Measurements from ENCODE around the gene FOXP4.

FOXP4 gene

GRCh38 chr6:41522780-41523548, 23.2 kb upstream of the FOXP4 start:
- no peak for DNase-seq (ENCODE audit: low spot score)

DNA sequence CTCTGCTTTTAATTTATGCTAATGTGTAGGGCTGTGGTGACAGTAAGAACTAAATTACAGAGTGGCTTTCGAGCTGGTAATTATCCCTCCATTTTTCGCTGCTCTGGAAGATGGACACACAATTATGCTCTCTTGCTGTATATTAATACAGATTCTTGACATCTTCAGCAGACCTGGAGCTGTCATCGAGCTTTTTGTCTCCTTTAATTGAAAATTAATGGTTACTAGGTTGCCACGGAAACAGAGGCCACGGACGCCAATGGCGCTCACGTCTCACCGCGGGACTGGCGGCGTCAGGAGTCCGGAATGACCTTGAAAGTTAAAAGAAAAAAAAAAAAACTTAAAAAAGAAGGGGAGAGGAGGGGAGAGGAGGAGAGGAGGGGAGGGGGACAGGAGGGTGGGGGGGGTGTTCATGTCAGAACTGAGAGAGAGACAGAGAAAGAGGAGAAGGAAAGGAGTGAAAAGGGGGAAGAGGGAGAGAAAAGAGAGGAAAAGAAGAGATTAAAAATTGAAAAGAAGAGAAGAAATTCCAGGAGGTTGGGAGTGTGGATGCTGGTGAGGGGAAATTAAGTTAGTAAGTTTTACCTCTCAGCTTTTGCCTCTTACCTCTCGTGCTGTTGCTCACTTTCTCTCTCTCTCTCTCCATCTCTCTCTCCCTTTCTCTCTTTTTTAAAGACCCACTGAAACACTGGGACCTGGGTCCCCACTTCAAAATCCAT, 22.1 kb upstream of the FOXP4 start:
- DNase-seq (ENCODE audit: low spot score) = no peak

DNA sequence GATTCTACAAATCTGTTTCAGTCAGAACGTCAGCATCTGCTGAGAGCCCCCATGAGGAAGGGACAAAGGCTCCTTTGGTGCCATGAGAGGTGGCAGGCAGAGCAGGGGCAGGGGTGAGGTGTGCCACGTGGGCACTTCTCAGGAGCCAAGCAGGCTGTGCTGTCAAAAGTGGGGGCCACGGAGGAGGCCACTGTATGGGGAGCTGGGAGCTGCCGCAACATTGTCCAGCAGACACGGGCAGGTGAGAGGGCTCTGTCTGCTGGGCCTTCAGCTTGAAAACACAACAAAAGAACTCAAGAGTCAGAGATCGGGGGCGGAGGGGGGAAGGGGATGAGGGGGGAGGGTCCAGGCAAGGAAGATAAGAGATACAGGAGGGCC, 21.6 kb upstream of the FOXP4 start:
- DNase-seq (ENCODE audit: low spot score) = no peak

DNA sequence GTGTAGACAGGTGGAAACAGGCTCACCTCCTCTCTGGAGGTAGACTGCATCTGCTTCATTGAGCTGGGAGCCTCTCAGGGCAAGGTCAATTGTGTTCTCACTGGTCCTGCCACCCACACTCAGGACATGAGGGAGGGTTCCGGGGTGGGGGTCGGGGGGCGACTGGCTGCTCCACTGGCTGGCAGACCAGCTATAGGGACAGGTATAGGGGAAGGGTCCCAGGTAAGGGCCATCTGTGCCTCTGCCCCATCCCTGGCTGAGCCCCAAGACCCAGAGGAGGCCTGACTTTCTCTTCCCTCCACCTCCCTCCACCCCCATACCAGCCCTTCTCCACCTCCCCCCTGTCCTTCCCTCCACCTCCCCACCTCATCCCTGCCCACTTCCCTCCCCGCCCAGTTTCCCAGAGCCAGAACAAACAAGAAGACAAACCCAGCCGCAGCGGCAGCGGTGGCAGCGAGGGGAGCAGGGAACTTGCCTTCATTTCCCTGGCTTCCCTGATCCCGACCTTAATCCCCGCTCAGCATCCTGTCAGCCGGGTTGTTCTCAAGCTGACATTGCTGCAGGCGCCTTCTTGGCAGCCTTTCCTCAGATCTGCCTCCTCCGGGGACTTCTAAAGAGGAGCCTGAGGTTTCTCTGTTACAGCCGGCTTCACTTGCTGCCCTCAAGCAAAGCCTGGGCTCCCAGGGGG, 18.3 kb upstream of the FOXP4 start:
- DNase-seq (ENCODE audit: low spot score) = peak; percentile 78

DNA sequence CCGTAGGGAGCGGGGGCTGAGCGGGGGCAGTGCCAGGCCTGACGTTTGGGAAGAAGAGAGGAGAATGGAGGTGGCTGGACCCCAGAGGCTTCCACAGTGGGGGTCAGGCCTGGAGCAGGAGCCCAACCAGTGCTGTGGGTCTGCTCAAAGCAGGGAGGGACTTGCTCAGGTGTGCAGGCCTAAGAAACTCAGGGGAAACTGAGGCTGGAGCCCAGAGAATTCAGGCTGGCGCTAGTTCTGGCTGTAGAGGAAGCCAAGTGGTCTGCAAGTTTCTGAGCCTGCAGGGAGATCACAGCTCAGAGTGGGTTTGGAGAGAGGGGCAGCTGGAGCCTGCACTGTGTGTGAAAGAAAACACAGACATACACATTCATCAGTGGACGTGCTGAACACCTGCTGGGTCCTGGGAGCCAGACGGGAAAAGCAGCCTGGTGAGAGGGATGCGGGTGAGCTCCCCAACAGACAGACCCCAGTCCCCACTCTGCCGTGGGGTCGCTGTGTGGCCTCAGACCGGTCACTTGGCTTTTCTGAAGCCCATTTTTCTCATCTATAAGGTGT, 17.7 kb upstream of the FOXP4 start:
- DNase-seq (ENCODE audit: low spot score) = no peak

GRCh38 chr6:41529049-41529448, 17.1 kb upstream of the FOXP4 start:
- no peak for DNase-seq (ENCODE audit: low spot score)

DNA sequence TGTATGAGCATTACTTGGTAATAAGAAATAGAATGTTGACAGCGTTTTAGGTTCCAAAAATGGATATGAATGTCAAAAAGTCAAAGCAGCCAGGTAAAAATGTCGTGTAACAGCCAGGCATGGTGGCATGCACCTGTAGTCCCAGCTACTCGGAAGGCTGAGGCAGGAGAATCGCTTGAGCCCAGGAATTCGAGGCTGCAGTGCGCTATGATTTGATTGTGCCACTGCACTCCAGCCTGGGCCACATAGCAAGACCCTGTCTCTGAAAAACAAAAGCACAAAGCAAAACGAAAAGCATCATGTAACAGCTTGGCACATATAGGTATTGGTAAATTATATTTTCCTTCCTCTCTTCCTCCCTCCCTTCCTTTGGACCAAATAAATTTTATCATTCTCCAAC, 16.2 kb upstream of the FOXP4 start:
- DNase-seq (ENCODE audit: low spot score) = no peak

DNA sequence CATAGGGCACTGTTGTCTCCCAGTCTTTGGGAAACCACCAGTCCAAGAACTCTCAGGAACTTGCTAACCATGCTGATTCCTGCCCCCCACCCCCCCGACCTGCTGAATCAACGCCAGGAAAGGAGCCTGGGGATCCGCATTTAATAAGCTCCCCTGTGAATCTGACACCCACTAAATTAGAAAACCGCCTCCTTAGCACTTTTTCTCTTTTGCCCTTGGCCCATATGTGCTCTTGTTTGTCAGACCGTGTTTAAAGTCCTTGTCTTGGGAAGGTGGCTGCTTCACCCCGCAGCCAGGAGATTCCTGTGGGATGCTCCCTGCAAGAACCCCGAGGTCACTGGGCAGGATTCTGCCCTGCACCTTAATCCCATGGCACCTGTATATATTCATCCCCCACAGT, 15.7 kb upstream of the FOXP4 start:
- DNase-seq (ENCODE audit: low spot score) = no peak

DNA sequence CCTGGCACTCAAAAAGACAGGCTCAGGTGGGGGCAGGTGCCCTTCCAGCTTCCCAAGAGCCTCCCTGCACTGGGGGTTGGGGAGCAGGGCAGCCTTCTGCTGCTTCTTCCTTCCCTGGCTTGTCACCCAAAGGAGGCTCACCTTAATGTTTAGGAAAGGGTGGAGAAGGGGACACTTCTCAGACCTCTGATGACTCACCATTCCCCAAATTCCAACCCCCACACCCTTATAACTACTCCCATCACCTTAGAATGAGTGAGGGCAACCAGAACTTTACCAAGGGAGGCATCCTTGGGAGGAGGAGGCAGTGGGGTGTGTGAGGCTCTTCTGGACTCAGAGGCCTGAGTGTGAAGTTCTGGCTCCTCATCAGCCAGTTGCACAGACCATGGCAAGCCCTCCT, 15.2 kb upstream of the FOXP4 start:
- no peak for DNase-seq (ENCODE audit: low spot score)

- no peak for DNase-seq (ENCODE audit: low spot score)
These were observed 14.3 kb upstream of the FOXP4 start for GRCh38 chr6:41531591-41532582.

DNA sequence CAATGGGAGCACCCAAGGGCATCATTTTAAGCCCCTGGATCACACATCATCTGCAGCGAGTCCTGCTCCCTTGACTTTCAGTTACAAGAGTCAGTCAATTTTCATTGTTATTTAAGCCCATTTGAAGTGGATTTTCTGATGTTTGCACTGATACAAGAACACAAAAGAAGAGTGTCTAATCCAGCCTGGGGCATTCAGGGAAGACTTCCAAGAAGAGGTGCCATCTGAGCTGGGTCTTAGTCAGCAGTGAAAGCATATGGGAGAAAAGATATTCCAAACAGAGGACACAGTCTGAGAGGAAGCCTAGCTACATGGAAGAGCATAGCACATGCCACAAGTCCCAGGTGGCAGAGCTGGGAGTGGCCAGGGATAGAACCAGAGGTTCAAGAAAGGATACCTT, 10.4 kb upstream of the FOXP4 start:
- DNase-seq (ENCODE audit: low spot score) = no peak

GRCh38 chr6:41536795-41537758, 9.1 kb upstream of the FOXP4 start:
- DNase-seq (ENCODE audit: low spot score) = no peak

GRCh38 chr6:41538556-41539182, 7.5 kb upstream of the FOXP4 start:
- DNase-seq (ENCODE audit: low spot score) = no peak

GRCh38 chr6:41539204-41539603, 7.0 kb upstream of the FOXP4 start:
- no peak for DNase-seq (ENCODE audit: low spot score)

- DNase-seq (ENCODE audit: low spot score) = no peak
These were observed 4.8 kb upstream of the FOXP4 start for GRCh38 chr6:41541364-41541763.

DNA sequence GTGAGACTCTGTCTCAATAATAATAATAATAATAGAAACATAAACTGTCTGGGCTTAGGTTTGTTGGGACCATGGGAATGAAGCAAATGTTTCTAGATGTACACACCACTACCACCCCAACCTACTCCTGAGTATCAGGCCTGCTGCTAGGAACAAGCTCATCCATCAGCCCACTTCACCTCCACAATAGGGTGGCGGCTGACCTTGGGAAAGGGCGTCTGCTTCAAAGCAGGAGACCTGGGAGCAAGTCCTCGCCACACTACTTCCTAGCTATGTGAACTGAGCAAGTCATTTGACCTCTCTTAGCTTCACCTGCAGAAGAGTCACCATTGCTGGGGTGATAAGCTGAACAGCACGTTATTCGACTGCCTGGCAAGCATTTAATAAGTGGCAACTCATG, 3.1 kb upstream of the FOXP4 start:
- DNase-seq (ENCODE audit: low spot score) = no peak

- no peak for DNase-seq (ENCODE audit: low spot score)
These were observed 906 bp upstream of the FOXP4 start for GRCh38 chr6:41545247-41545702.

GRCh38 chr6:41546475-41546865, 289 bp downstream of the FOXP4 start:
- peak; percentile 80 for DNase-seq (ENCODE audit: low spot score)

- peak; percentile 50 for DNase-seq (ENCODE audit: low spot score)
These were observed 951 bp downstream of the FOXP4 start for GRCh38 chr6:41546866-41547798.

Data from D341Med (cell line).